ENCODE data around the gene SLC22A2.

Gene SLC22A2

GRCh38 chr6:160203522-160203921 lies 55.1 kb downstream of the SLC22A2 start:
- DNase-seq: no peak

GRCh38 chr6:160203076-160203475 lies 55.5 kb downstream of the SLC22A2 start:
- DNase-seq: no peak

GRCh38 chr6:160202411-160202810 lies 56.2 kb downstream of the SLC22A2 start:
- DNase-seq: no peak

GRCh38 chr6:160201061-160201460 lies 57.6 kb downstream of the SLC22A2 start:
- DNase-seq: no peak

GRCh38 chr6:160198606-160199211 lies 59.9 kb downstream of the SLC22A2 start:
- DNase-seq: no peak

- DNase-seq: no peak
Observed at GRCh38 chr6:160197662-160198061, 61.0 kb downstream of the SLC22A2 start.

GRCh38 chr6:160194808-160195207 lies 63.8 kb downstream of the SLC22A2 start:
- no peak for DNase-seq

GRCh38 chr6:160192840-160193239 lies 65.8 kb downstream of the SLC22A2 start:
- DNase-seq: no peak

- DNase-seq: no peak
Observed at GRCh38 chr6:160190973-160191372, 67.6 kb downstream of the SLC22A2 start.

GRCh38 chr6:160190081-160190480 lies 68.5 kb downstream of the SLC22A2 start:
- no peak for DNase-seq

- DNase-seq: no peak
Observed at GRCh38 chr6:160188773-160189172, 69.8 kb downstream of the SLC22A2 start.

- DNase-seq: no peak
Observed at GRCh38 chr6:160180706-160181105, 77.9 kb downstream of the SLC22A2 start.

GRCh38 chr6:160178271-160178670 lies 80.3 kb downstream of the SLC22A2 start:
- DNase-seq: no peak

- DNase-seq: no peak
Observed at GRCh38 chr6:160177220-160177619, 81.4 kb downstream of the SLC22A2 start.

- DNase-seq: no peak
Observed at GRCh38 chr6:160174681-160175080, 83.9 kb downstream of the SLC22A2 start.

GRCh38 chr6:160173806-160174527 lies 84.7 kb downstream of the SLC22A2 start:
- no peak for DNase-seq

GRCh38 chr6:160172704-160173103 lies 85.9 kb downstream of the SLC22A2 start:
- DNase-seq: no peak

GRCh38 chr6:160170018-160170680 lies 88.5 kb downstream of the SLC22A2 start:
- no peak for DNase-seq

GRCh38 chr6:160167604-160168399 lies 90.8 kb downstream of the SLC22A2 start:
- DNase-seq: peak; percentile 10

Measured in NCI-H2171 treated with DMSO at 0.1 percent for 48 hours (cell line).